Measurements from ENCODE around the gene NFE2L1.
"Not testable (repeated sequence)": the region's sequence is repeated elsewhere in the genome, so short reads cannot be mapped to it uniquely, and the experiment has no call there.

Gene NFE2L1

GRCh38 chr17:48066656-48067055 lies 18.5 kb downstream of the NFE2L1 start:
- Histone ChIP-seq H3K9me2 (replicated peaks; ENCODE audit: insufficient read depth, low read length) (no peaks in the 10 kb centered on the region), H3K4me2 (ENCODE audit: low read depth, low read length) (no peak overlapping the region), H3K9ac (ENCODE audit: low read length) (no peak overlapping the region), H3K4me3 (ENCODE audit: low read length) (no peak overlapping the region), H2AFZ (ENCODE audit: low read length) (no peak overlapping the region), H3K27me3 (replicated peaks; ENCODE audit: insufficient read depth, low read length) (no peaks in the 10 kb centered on the region), H3K9me3 (replicated peaks; ENCODE audit: insufficient read depth, low read length) (no peaks in the 10 kb centered on the region), H3K36me3 (replicated peaks; ENCODE audit: insufficient read depth, low read length) (peaks cover 4% of the 10 kb centered on the region; the same call in 1 of the 2 replicates), H3K4me1 (ENCODE audit: low read length) (peaks cover 3% of the 10 kb centered on the region), H3F3A (ENCODE audit: insufficient read depth, low read length) (peaks cover 11% of the 10 kb centered on the region; the same call in 1 of the 2 replicates), H3K79me2 (ENCODE audit: low read length) (peaks cover 14% of the 10 kb centered on the region), H4K20me1 (ENCODE audit: insufficient read depth, low read length) (no peaks in the 10 kb centered on the region), H3K27ac (ENCODE audit: low read length) (no peak overlapping the region)
- TF ChIP-seq CTCF (IDR thresholded peaks at IDR 0.05; ENCODE audit: low read length) (no peak), EZH2phosphoT487 (IDR thresholded peaks at IDR 0.05; ENCODE audit: low read length) (no peak), EZH2 (optimal IDR thresholded peaks at IDR 0.05; ENCODE audit: low read depth, low read length) (no peak)
- DNase-seq, result no peak

GRCh38 chr17:48067245-48067644 lies 19.1 kb downstream of the NFE2L1 start:
- Histone ChIP-seq H3K4me2 (ENCODE audit: low read depth, low read length) (no peak overlapping the region), H4K20me1 (ENCODE audit: insufficient read depth, low read length) (no peaks in the 10 kb centered on the region), H3K4me3 (ENCODE audit: low read length) (no peak overlapping the region), H3K79me2 (ENCODE audit: low read length) (peaks cover 9% of the 10 kb centered on the region), H3K27me3 (replicated peaks; ENCODE audit: insufficient read depth, low read length) (no peaks in the 10 kb centered on the region), H3K9me3 (replicated peaks; ENCODE audit: insufficient read depth, low read length) (no peaks in the 10 kb centered on the region), H3K36me3 (replicated peaks; ENCODE audit: insufficient read depth, low read length) (no peaks in the 10 kb centered on the region), H3K9ac (ENCODE audit: low read length) (no peak overlapping the region), H3K27ac (ENCODE audit: low read length) (no peak overlapping the region), H3F3A (ENCODE audit: insufficient read depth, low read length) (peaks cover 10% of the 10 kb centered on the region; the same call in 1 of the 2 replicates), H3K9me2 (replicated peaks; ENCODE audit: insufficient read depth, low read length) (no peaks in the 10 kb centered on the region), H3K4me1 (ENCODE audit: low read length) (peaks cover 3% of the 10 kb centered on the region), H2AFZ (ENCODE audit: low read length) (no peak overlapping the region)
- no peak for DNase-seq
- TF ChIP-seq CTCF (IDR thresholded peaks at IDR 0.05; ENCODE audit: low read length) (no peak), EZH2phosphoT487 (IDR thresholded peaks at IDR 0.05; ENCODE audit: low read length) (no peak), EZH2 (optimal IDR thresholded peaks at IDR 0.05; ENCODE audit: low read depth, low read length) (no peak)

- H3F3A ChIP-seq (ENCODE audit: insufficient read depth, low read length); DNase-seq; H3K9me2 ChIP-seq (replicated peaks; ENCODE audit: insufficient read depth, low read length); H3K79me2 ChIP-seq (ENCODE audit: low read length); H3K9ac ChIP-seq (ENCODE audit: low read length); H4K20me1 ChIP-seq (ENCODE audit: insufficient read depth, low read length); H2AFZ ChIP-seq (ENCODE audit: low read length); H3K27me3 ChIP-seq (replicated peaks; ENCODE audit: insufficient read depth, low read length); H3K4me2 ChIP-seq (ENCODE audit: low read depth, low read length); H3K4me3 ChIP-seq (ENCODE audit: low read length); H3K9me3 ChIP-seq (replicated peaks; ENCODE audit: insufficient read depth, low read length); H3K27ac ChIP-seq (ENCODE audit: low read length); H3K4me1 ChIP-seq (ENCODE audit: low read length); H3K36me3 ChIP-seq (replicated peaks; ENCODE audit: insufficient read depth, low read length): not testable (repeated sequence)
Measured at GRCh38 chr17:48067808-48068207, 19.6 kb downstream of the NFE2L1 start.

DNA sequence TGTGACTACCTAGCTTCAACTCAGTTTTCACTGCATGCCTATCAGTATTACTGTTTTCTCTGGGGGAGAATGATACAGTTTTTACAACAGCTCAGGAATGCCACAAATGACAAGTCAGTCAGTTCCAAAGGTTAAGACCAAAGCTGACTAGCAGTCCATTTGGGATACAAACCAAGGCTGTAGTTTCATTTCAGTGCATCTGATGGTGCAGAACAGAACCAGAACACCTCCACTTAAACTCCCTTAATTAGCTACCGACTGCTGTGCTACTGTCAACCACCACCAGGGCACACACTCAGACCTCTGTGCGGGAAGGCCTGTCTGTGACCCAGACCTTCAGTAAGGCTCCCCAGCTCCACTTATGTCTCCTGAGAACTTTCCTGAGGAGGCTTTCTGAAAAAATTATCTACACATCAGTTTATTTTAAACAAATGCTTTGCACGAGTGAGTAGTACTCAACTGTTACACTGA lies 20.4 kb downstream of the NFE2L1 start:
- TF ChIP-seq EZH2 (optimal IDR thresholded peaks at IDR 0.05; ENCODE audit: low read depth, low read length) (no peak), EZH2phosphoT487 (IDR thresholded peaks at IDR 0.05; ENCODE audit: low read length) (no peak), CTCF (IDR thresholded peaks at IDR 0.05; ENCODE audit: low read length) (peak; percentile 38)
- no peak overlapping the region for H2AFZ ChIP-seq (ENCODE audit: low read length)
- peaks cover 7% of the 10 kb centered on the region; the same call in 1 of the 2 replicates for H3F3A ChIP-seq (ENCODE audit: insufficient read depth, low read length)
- H3K9me2 ChIP-seq (replicated peaks; ENCODE audit: insufficient read depth, low read length), result no peaks in the 10 kb centered on the region
- no peaks in the 10 kb centered on the region for H3K9me3 ChIP-seq (replicated peaks; ENCODE audit: insufficient read depth, low read length)
- H3K4me1 ChIP-seq (ENCODE audit: low read length), result peaks cover 3% of the 10 kb centered on the region
- H3K4me3 ChIP-seq (ENCODE audit: low read length), result no peak overlapping the region
- H3K36me3 ChIP-seq (replicated peaks; ENCODE audit: insufficient read depth, low read length), result 0 out of 2 replicates have a peak, but pooled peaks cover 3% of the 10 kb centered on the region
- no peak overlapping the region for H3K4me2 ChIP-seq (ENCODE audit: low read depth, low read length)
- H3K79me2 ChIP-seq (ENCODE audit: low read length), result peaks cover 9% of the 10 kb centered on the region
- H4K20me1 ChIP-seq (ENCODE audit: insufficient read depth, low read length), result no peaks in the 10 kb centered on the region
- H3K27me3 ChIP-seq (replicated peaks; ENCODE audit: insufficient read depth, low read length), result no peaks in the 10 kb centered on the region
- H3K27ac ChIP-seq (ENCODE audit: low read length), result no peak overlapping the region
- no peak for DNase-seq
- H3K9ac ChIP-seq (ENCODE audit: low read length), result no peak overlapping the region
